GM19397 (cell line): Measurements from ENCODE around the gene PDCD1.

ENCODE experiments used
- ATAC-seq: cut with Tn5 transposase; IDR thresholded peaks from one replicate; pipeline ENCODE4 v1.9.1; 2021; ENCODE audit warnings: mild to moderate bottlenecking, moderate library complexity; ENCODE audit not compliant: unreplicated experiment

PDCD1 gene

DNA sequence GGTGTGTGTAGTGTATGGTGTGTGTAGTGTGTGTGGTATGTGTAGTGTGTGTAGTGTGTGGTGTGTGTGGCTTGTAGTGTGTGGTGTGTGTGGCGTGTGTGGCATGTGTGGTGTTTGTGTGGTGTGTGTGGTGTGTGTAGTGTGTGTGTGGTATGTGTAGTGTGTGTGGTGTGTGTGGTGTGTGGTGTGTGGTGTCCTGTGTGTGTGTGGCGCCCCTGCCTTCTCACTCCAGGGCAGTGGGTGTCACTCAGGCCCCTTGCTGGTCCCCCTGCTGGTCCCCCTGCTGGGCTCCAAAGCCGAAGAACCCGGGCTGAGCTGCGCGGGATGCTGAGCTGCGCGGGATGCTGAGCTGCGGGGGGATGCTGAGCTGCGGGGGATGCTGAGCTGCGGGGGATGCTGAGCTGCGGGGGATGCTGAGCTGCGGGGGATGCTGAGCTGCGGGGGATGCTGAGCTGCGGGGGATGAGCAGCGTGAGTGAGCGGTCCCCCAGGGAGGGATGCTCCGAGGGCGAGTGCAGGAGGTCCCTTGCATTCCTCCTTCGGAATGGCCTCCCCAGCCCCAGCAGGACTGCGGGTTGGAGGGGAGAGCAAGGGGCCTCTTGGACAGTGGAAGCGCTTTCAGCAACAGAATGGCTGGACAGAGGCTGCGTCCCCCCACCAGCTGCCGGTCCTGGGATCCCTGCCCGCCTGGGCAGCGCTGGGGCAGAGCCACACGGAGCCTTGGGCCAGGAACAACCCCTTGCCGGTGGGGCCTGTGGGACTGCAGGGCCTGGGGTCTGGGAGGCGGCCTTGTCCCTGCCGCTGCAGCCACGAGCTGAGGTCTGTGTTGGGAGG is 7.5 kb upstream of the PDCD1 start:
- no peak for ATAC-seq

- no peak for ATAC-seq
Measured at GRCh38 chr2:241865416-241865956, 6.8 kb upstream of the PDCD1 start.

DNA sequence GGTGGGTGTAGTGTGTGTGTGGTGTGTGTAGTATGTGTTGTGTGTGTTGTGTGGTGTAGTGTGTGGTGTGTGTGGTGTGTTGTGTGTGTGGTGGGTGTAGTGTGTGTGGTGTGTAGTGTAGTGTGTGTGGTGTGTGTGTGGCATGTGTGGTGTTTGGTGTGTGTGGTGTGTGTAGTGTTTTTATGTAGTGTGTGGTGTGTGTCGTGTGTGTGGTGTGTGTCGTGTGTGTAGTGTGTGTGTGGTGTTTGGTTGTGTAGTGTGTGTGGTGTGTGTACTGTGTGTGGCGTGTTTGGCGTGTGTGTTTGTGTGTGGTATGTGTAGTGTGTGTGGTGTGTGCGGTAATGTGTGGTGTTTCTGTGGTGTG is 6.1 kb upstream of the PDCD1 start:
- no peak for ATAC-seq

- ATAC-seq, result no peak
Measured at GRCh38 chr2:241864168-241864849, 5.6 kb upstream of the PDCD1 start.

GRCh38 chr2:241863536-241863954 is 4.9 kb upstream of the PDCD1 start:
- no peak for ATAC-seq

- no peak for ATAC-seq
Measured at GRCh38 chr2:241862775-241863535, 4.3 kb upstream of the PDCD1 start.

- no peak for ATAC-seq
Measured at GRCh38 chr2:241862093-241862492, 3.4 kb upstream of the PDCD1 start.

- ATAC-seq, result no peak
Measured at GRCh38 chr2:241861264-241861663, 2.6 kb upstream of the PDCD1 start.

DNA sequence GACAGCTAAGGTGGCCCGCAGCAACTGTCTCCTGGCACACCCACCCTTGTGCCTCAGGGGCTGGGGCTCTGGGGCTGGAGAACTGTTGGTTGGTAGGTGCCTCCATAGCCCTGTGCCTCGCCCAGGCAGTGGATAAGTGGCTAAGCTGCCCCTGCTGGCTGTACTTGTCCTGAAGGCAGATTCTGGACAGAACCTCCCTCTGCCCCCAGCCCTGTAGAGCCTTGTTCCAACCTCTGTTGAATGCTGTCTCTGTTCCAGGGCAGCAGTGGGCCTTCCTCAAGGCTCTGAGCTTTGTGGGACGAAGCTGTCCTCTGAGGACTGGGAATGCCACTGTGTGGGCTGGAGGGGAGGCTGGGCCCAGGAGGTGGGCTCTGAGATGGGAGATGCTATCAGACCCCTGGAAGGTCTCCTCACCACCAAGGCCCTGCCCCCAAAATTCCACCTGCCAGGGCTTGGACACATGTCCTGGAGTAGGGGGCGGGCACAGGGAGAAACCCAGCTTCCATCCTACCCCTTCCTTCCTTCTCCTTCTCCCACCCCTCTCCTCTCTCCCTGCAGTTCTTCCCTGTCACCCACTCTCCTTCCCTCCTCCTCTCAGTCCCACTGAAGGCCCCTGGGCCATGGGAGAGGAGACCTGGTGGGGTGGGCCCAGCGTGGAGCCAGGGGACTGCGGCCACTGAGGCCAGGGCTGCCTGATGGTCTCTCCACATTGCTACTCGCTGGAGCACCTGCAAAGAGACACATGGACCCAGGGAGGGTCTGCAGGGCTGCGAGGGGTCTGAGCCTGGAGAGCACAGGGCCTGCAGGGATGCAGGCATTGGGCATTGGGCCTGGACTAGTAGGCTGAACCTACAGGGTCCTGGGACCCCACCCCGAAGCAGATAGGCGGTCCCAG is 1.7 kb upstream of the PDCD1 start:
- ATAC-seq, result no peak

DNA sequence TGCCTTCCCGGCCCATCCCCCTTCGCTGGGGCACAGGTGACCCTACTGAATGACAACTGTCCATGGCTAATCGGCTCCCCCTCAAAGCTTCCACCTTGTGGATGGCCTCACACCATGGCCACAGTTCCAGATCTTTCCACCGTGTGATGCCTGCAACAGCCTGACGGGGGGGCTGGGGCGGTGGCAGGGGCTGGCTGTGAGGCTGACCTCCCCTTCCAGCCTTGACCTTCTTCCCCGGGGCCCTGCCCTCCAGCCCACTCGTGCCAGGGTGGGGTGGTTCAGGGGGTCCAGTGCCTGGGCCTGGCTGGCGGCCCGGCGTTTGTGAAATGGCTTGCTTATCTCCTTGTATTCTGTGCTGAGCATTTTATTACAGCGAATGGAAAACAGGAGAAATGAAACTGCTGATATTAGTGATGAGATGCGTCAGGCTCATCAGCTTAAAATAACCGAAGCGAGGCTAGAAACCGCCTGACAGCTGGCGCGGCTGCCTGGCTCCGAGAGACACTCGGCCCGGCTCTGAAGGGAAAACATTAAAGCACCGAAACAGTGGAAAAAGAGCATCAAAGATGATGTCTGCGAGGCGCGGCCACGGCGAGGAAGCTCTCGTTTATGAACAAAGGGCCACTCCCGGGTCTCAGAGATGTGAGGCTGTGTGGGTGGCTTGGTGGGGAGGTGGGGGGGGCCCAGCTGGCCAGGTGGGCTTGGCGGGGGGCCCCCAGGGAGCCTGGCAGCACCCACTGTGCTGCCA is 916 bp upstream of the PDCD1 start:
- no peak for ATAC-seq

- no peak for ATAC-seq
Measured at GRCh38 chr2:241859017-241859435, 332 bp upstream of the PDCD1 start.

- ATAC-seq, result no peak
Measured at GRCh38 chr2:241857572-241858121, 1.0 kb downstream of the PDCD1 start.

- no peak for ATAC-seq
Measured at GRCh38 chr2:241857041-241857541, 1.6 kb downstream of the PDCD1 start.

- ATAC-seq, result no peak
Measured at GRCh38 chr2:241855888-241856422, 2.7 kb downstream of the PDCD1 start.

DNA sequence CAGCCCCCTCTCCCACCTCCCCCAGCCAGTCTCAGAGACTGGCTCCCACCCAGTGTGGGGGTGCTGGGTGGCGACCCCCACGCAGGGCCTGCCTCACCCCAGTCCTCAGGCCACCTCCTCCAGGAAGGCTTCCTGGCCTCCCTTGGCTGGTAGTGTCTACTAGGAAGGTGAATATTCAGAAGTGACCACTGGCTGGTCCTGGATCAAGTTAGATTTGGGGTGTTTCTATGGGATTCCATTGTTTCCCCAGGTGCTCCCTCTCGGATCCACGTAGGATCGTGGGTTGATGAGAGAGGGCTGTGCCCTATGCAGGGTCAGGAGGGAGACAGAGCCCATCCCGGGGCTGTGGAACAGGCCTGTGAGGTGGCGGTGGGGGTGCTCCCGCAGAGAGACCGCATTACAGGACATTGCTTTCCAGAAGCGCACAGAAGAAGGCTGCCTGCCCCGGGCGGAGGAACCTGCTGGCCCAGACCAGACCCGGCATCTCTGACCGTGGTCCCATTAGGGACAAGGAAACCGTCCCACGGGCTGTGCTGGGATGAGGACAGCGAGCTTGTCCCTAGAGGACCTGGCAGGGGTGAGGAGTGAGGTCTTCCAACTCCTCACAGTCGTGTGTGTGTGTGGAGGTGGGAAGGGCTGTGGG is 3.3 kb downstream of the PDCD1 start:
- no peak for ATAC-seq

GRCh38 chr2:241854342-241855244 is 4.1 kb downstream of the PDCD1 start:
- ATAC-seq, result no peak

- no peak for ATAC-seq
Measured at GRCh38 chr2:241853651-241854341, 4.9 kb downstream of the PDCD1 start.
